Measurements from ENCODE around the gene CTAG2. TPM values are rescaled to one million over a fixed set of nuclear protein-coding genes. Genes with fewer than 3 reads are reported as not detected.

The CTAG2 gene
- total RNA-seq, 2 experiments from 2014 or later, result not detected

DNA sequence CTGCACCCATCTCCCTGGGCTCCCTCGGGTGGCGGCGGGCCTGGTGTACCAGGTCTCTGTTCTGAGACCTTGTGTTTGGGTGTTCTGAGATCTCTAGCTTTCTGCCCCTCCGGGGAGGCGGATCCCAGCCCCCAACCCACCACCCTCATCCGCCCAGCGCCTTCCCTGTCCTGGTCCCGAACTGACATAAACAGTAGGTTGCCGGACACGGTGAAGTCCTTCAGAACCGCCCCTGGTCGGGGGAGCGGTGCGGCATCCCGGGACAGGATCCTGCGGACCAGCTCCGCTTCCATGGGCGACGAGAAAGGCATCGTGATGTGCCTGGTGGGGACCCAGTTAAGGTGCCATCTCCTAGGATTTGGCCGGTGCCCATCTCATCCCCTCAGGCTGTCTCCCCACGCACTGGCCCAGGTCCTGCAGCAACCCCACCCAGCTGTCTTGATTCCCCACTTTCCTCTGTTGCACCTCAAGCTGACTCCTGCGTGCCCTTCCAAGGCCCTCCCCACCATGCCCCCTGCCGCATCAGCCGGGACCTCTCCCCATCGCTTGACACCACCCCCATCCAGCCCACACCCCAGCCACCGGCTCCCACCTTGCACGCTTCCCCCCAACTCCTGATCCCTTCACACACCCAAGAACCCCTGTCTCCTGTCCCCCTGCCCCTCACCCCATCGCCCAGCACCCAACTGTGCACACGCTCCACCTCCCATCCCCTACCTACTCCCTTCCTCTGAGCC is 900 bp downstream of the CTAG2 start:
- Histone ChIP-seq H3K4me1 (ENCODE audit: insufficient read depth, low read length, poor library complexity, severe bottlenecking) (no peaks in the 10 kb centered on the region), H2AFZ (ENCODE audit: low read length) (no peak overlapping the region), H3K27ac (ENCODE audit: low read depth, low read length, poor library complexity, severe bottlenecking) (no peak overlapping the region), H3K9me3 (ENCODE audit: low read length) (no peaks in the 10 kb centered on the region), H3K36me3 (ENCODE audit: insufficient read depth, low read length) (no peaks in the 10 kb centered on the region), H3K79me2 (ENCODE audit: insufficient read depth, low read depth, low read length) (no peaks in the 10 kb centered on the region), H3K4me3 (ENCODE audit: low read depth, low read length, poor library complexity, severe bottlenecking) (no peak overlapping the region), H3K9me2 (ENCODE audit: insufficient read depth, low read length) (no peaks in the 10 kb centered on the region), H4K20me1 (ENCODE audit: insufficient read depth, low read length) (no peaks in the 10 kb centered on the region), H3K4me2 (ENCODE audit: low read length) (no peak overlapping the region)
- CTCF ChIA-PET (ENCODE audit: unreplicated experiment), result no interaction called here
- intact Hi-C loops (cut with micrococcal nuclease; ENCODE audit: unreplicated experiment), result no loop called here
- TF ChIP-seq, protein P1, sequence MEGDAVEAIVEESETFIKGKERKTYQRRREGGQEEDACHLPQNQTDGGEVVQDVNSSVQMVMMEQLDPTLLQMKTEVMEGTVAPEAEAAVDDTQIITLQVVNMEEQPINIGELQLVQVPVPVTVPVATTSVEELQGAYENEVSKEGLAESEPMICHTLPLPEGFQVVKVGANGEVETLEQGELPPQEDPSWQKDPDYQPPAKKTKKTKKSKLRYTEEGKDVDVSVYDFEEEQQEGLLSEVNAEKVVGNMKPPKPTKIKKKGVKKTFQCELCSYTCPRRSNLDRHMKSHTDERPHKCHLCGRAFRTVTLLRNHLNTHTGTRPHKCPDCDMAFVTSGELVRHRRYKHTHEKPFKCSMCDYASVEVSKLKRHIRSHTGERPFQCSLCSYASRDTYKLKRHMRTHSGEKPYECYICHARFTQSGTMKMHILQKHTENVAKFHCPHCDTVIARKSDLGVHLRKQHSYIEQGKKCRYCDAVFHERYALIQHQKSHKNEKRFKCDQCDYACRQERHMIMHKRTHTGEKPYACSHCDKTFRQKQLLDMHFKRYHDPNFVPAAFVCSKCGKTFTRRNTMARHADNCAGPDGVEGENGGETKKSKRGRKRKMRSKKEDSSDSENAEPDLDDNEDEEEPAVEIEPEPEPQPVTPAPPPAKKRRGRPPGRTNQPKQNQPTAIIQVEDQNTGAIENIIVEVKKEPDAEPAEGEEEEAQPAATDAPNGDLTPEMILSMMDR (conservative IDR thresholded peaks at IDR 0.05; ENCODE audit: low read length), result no peak
- no peak for TF ChIP-seq EZH2phosphoT487 (IDR thresholded peaks at IDR 0.05; ENCODE audit: borderline replicate concordance, low read depth, low read length)
- POLR2A ChIA-PET, result no interaction called here
- no peak for DNase-seq (ENCODE audit: low spot score)
- no TSS peak for BruUV-seq (replicated peaks)

DNA sequence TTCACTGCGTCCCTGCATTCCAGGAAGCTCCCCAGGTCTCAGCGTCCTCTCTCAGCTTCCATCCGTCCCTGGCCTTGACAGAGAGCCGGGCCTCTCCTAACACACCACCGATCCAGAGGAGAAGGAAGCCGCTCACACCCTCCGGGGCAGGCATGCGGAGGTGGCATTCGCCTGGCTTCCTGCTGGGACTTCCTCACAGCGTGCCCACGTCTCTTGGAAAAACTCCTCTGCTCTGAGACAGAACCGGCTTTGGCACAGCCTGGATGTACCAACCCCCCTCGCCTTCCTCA is 3.2 kb downstream of the CTAG2 start:
- Histone ChIP-seq H4K20me1 (ENCODE audit: insufficient read depth, low read length) (no peaks in the 10 kb centered on the region), H2AFZ (ENCODE audit: low read length) (no peak overlapping the region), H3K9me2 (ENCODE audit: insufficient read depth, low read length) (no peaks in the 10 kb centered on the region), H3K4me2 (ENCODE audit: low read length) (no peak overlapping the region), H3K4me3 (ENCODE audit: low read depth, low read length, poor library complexity, severe bottlenecking) (no peak overlapping the region), H3K4me1 (ENCODE audit: insufficient read depth, low read length, poor library complexity, severe bottlenecking) (no peaks in the 10 kb centered on the region), H3K79me2 (ENCODE audit: insufficient read depth, low read depth, low read length) (no peaks in the 10 kb centered on the region), H3K27ac (ENCODE audit: low read depth, low read length, poor library complexity, severe bottlenecking) (no peak overlapping the region), H3K36me3 (ENCODE audit: insufficient read depth, low read length) (no peaks in the 10 kb centered on the region), H3K9me3 (ENCODE audit: low read length) (no peaks in the 10 kb centered on the region)
- no TSS peak for BruUV-seq (replicated peaks)
- ChIA-PET CTCF (ENCODE audit: unreplicated experiment) (no interaction called here), POLR2A (no interaction called here)
- intact Hi-C loops (cut with micrococcal nuclease; ENCODE audit: unreplicated experiment), result no loop called here
- TF ChIP-seq, protein P1 (conservative IDR thresholded peaks at IDR 0.05; ENCODE audit: low read length), result no peak
- no peak for TF ChIP-seq EZH2phosphoT487 (IDR thresholded peaks at IDR 0.05; ENCODE audit: borderline replicate concordance, low read depth, low read length)
- no peak for DNase-seq (ENCODE audit: low spot score)

DNA sequence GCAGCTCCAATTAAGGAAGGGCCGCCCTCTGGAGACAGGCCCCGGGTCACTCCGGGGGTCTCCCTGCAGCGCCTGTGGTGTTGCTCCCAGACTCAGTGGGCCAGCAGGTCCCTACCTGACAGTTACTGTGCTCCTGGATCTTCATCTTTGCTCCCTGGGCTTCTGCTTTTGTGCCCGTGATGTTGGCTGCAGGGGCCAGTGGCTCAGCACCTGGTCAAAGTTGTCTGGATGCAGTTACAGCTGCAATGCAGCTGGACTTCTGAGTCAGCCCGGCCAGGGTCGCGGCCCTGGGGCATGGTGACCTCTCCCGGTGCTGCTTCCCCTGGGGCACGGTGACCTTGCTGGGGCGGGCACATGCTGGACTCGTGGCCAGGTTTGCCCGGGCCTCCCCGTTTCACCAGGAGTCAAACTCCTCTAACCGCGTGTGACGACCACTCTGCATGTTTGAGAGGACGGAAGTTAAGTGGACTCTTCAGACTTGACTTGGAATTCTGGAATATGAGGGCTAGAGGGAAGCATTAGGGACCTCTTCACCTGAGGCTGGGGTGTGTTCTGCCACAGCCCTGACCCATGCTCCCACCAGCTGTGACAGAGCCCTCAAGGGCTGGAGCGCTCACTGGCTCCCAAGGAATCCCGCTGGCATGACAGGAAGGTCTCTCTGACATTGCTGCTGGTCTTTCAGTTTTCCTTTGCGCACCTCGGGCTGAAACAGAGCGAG is 3.7 kb downstream of the CTAG2 start:
- Histone ChIP-seq H2AFZ (ENCODE audit: low read length) (no peak overlapping the region), H3K79me2 (ENCODE audit: insufficient read depth, low read depth, low read length) (no peaks in the 10 kb centered on the region), H3K9me2 (ENCODE audit: insufficient read depth, low read length) (no peaks in the 10 kb centered on the region), H3K9me3 (ENCODE audit: low read length) (no peaks in the 10 kb centered on the region), H3K27ac (ENCODE audit: low read depth, low read length, poor library complexity, severe bottlenecking) (no peak overlapping the region), H3K36me3 (ENCODE audit: insufficient read depth, low read length) (no peaks in the 10 kb centered on the region), H3K4me3 (ENCODE audit: low read depth, low read length, poor library complexity, severe bottlenecking) (no peak overlapping the region), H3K4me2 (ENCODE audit: low read length) (no peak overlapping the region), H4K20me1 (ENCODE audit: insufficient read depth, low read length) (no peaks in the 10 kb centered on the region), H3K4me1 (ENCODE audit: insufficient read depth, low read length, poor library complexity, severe bottlenecking) (no peaks in the 10 kb centered on the region)
- TF ChIP-seq, protein P1 (conservative IDR thresholded peaks at IDR 0.05; ENCODE audit: low read length), result no peak
- TF ChIP-seq EZH2phosphoT487 (IDR thresholded peaks at IDR 0.05; ENCODE audit: borderline replicate concordance, low read depth, low read length), result no peak
- CTCF ChIA-PET (ENCODE audit: unreplicated experiment), result no interaction called here
- no peak for DNase-seq (ENCODE audit: low spot score)
- POLR2A ChIA-PET, result no interaction called here
- intact Hi-C loops (cut with micrococcal nuclease; ENCODE audit: unreplicated experiment), result no loop called here
- BruUV-seq (replicated peaks), result no TSS peak
